Endothelial cell of umbilical vein (primary cell): ENCODE results near the gene KCNQ2. TPM values are rescaled to one million over a fixed set of nuclear protein-coding genes. Genes with fewer than 3 reads are reported as not detected.

Source experiments
- BruUV-seq: library from RNA; stranded (reverse); fragments of 400-500 nt; replicated peaks from 2 replicates; lab custom pipeline; 2021; lab: Mats Ljungman, UMichigan
- CTCF ChIA-PET: fragments of 300-600, 350-600 bp; sonication (Branson Sonifier 250); formaldehyde crosslinking; loops from one replicate; lab custom pipeline; 2021; ENCODE audit warnings: antibody characterized with exemption, inconsistent platforms; lab: Charles Lee
- POLR2A ChIA-PET: fragments of 300-600, 350-600 bp; sonication (Branson Sonifier 250); formaldehyde crosslinking; loops from one replicate; lab custom pipeline; 2021; ENCODE audit warnings: antibody characterized with exemption, inconsistent platforms; lab: Charles Lee
- DNase-seq: peaks from one replicate; pipeline ENCODE4 v3.0.0-alpha.2; 2011; ENCODE audit warnings: low read depth, low spot score
- FAIRE-seq: peaks from 2 replicates; lab custom pipeline; 2011; peaks lifted over from hg19 to GRCh38; lab: Jason Lieb, UNC
- H2AFZ ChIP-seq: 2 replicates; pipeline ENCODE4 v1.6.0; 2012; ENCODE audit warnings: low read depth, low read length, control low read depth, inconsistent platforms
- H3K27ac ChIP-seq: 2 replicates; pipeline ENCODE4 v1.5.1; 2011; ENCODE audit warnings: low read depth, mild to moderate bottlenecking, control low read depth, low read length, moderate library complexity; ENCODE audit not compliant: insufficient read depth
- H3K27me3 ChIP-seq, 2 experiments: 2 replicates each; pipeline versions ENCODE4 v1.6.0 to v1.6.1; 2011; ENCODE audit warnings: low read length in 2 of 2, mixed read lengths in 1 of 2; ENCODE audit not compliant: control insufficient read depth in 2 of 2, insufficient read depth in 2 of 2
- H3K36me3 ChIP-seq, 2 experiments: 2 replicates in 1 of 2; 3 replicates in 1 of 2; pipeline ENCODE4 v1.5.1; 2011; ENCODE audit warnings: low read length in 2 of 2, mild to moderate bottlenecking in 1 of 2, moderate library complexity in 1 of 2; ENCODE audit not compliant: control insufficient read depth in 2 of 2, insufficient read depth in 2 of 2; ENCODE audit errors: extremely low read depth in 1 of 2
- H3K4me1 ChIP-seq: 3 replicates; pipeline ENCODE4 v1.5.1; 2011; ENCODE audit warnings: mild to moderate bottlenecking, low read length; ENCODE audit not compliant: control insufficient read depth, insufficient read depth; ENCODE audit errors: extremely low read depth
- H3K4me2 ChIP-seq: 2 replicates; pipeline ENCODE4 v1.6.1; 2011; ENCODE audit warnings: low read length, control low read depth, mixed read lengths; ENCODE audit not compliant: insufficient read depth
- H3K4me3 ChIP-seq, 3 experiments: fragments of 200-600 bp in 1 of 3; sonication (generic), shearing (Covaris generic) in 1 of 3; replicated peaks in 1 of 3; 2 replicates each; pipeline ENCODE4 v1.5.1; 2011 to 2016; ENCODE audit warnings: control low read depth in 3 of 3, low read length in 3 of 3, mild to moderate bottlenecking in 2 of 3, inconsistent platforms in 1 of 3, low read depth in 1 of 3, moderate library complexity in 1 of 3; ENCODE audit not compliant: insufficient read depth in 1 of 3
- H3K79me2 ChIP-seq: 2 replicates; pipeline ENCODE4 v1.6.0; 2012; ENCODE audit warnings: low read length, inconsistent platforms; ENCODE audit not compliant: control insufficient read depth, insufficient read depth
- H3K9ac ChIP-seq: replicated peaks from 2 replicates; pipeline ENCODE3; 2011; ENCODE audit warnings: low read length, control low read depth; ENCODE audit not compliant: insufficient read depth; ENCODE audit errors: extremely low read depth
- H3K9me1 ChIP-seq: replicated peaks from 3 replicates; pipeline ENCODE4 v1.6.0; 2011; ENCODE audit warnings: mild to moderate bottlenecking, low read length; ENCODE audit not compliant: control insufficient read depth, insufficient read depth; ENCODE audit errors: extremely low read depth
- H3K9me3 ChIP-seq: replicated peaks from 2 replicates; pipeline ENCODE4 v1.5.1; 2012; ENCODE audit warnings: low read length, inconsistent platforms; ENCODE audit not compliant: control insufficient read depth, insufficient read depth
- H4K20me1 ChIP-seq: replicated peaks from 2 replicates; pipeline ENCODE3; 2011; ENCODE audit warnings: mild to moderate bottlenecking, low read length; ENCODE audit not compliant: control insufficient read depth, insufficient read depth; ENCODE audit errors: extremely low read depth
- EZH2 ChIP-seq: IDR thresholded peaks from 2 replicates; pipeline ENCODE4 v1.6.1; 2012; ENCODE audit warnings: borderline replicate concordance, low read depth, mild to moderate bottlenecking, moderate library complexity, low read length, inconsistent platforms; ENCODE audit not compliant: severe bottlenecking
- FOS ChIP-seq: IDR thresholded peaks from 2 replicates; pipeline ENCODE4 v1.6.1; 2011; ENCODE audit warnings: mild to moderate bottlenecking, low read length, moderate library complexity, borderline replicate concordance; ENCODE audit not compliant: insufficient read depth
- GATA2 ChIP-seq: IDR thresholded peaks from 2 replicates; pipeline ENCODE4 v1.7.0; 2011; ENCODE audit warnings: low read depth, mild to moderate bottlenecking, moderate library complexity, mixed read lengths, low read length; ENCODE audit not compliant: insufficient read length, insufficient read depth
- JUN ChIP-seq: IDR thresholded peaks from 2 replicates; pipeline ENCODE4 v1.6.1; 2011; ENCODE audit warnings: borderline replicate concordance, low read depth; ENCODE audit not compliant: insufficient read length, insufficient read depth
- MAX ChIP-seq: IDR thresholded peaks from 2 replicates; pipeline ENCODE4 v1.6.1; 2011; ENCODE audit not compliant: insufficient read depth, insufficient read length
- MYC ChIP-seq: IDR thresholded peaks from one replicate; pipeline ENCODE4 v1.6.1; 2011; ENCODE audit warnings: mild to moderate bottlenecking, low read depth, low read length
- POLR2A ChIP-seq: IDR thresholded peaks from 2 replicates; pipeline ENCODE4 v1.6.1; 2012; ENCODE audit warnings: low read depth, mild to moderate bottlenecking, control low read depth, low read length
- POLR2AphosphoS5 ChIP-seq: IDR thresholded peaks from 2 replicates; pipeline ENCODE4 v1.6.1; 2012; ENCODE audit warnings: low read depth, mild to moderate bottlenecking, control low read depth, low read length, moderate library complexity; ENCODE audit not compliant: insufficient read depth
- dilution Hi-C: fragments of 300-500 bp; cut with MboI; formaldehyde crosslinking; loops from one replicate; pipeline ENCODE4 v1.15.0; 2019; ENCODE audit warnings: low sequenced_read_pairs; ENCODE audit not compliant: extremely low pct_ligation_motif_present
- intact Hi-C: fragments of 100-400 bp; cut with micrococcal nuclease; formaldehyde crosslinking; loops from one replicate; pipeline ENCODE4 v1.10.0; 2022
- polyA plus RNA-seq, 4 experiments: library from polyadenylated mRNA; depleted of rRNA in 3 of 4; stranded (reverse) in 3 of 4; unstranded in 1 of 4; fragments of >200 nt; gene quantifications; 2 replicates each; pipeline versions ENCODE4 v1.2.1 to v1.2.3, GENCODE V29; 2011 to 2012; ENCODE audit warnings: missing spikeins in 1 of 4
- total RNA-seq: library from RNA; stranded (reverse); gene quantifications from 2 replicates; pipeline ENCODE4 v1.2.3, GENCODE V29; 2021
- TF ChIP-seq, protein P1 (sequence below), 2 donors: IDR thresholded peaks; 1 replicate in 1 of 2; 2 replicates in 1 of 2; pipeline ENCODE4 v1.5.1; 2011; ENCODE audit warnings: low read length in 2 of 2, mild to moderate bottlenecking in 2 of 2, moderate library complexity in 2 of 2, control low read depth in 1 of 2, inconsistent platforms in 1 of 2, low read depth in 1 of 2; ENCODE audit not compliant: insufficient read depth in 1 of 2; ENCODE audit errors: extremely low read depth in 1 of 2

KCNQ2 gene
- total and polyA plus RNA-seq, 2 donors (not counting 3 experiments of a cell fraction or from before 2014, with no cell fraction given), result not detected

DNA sequence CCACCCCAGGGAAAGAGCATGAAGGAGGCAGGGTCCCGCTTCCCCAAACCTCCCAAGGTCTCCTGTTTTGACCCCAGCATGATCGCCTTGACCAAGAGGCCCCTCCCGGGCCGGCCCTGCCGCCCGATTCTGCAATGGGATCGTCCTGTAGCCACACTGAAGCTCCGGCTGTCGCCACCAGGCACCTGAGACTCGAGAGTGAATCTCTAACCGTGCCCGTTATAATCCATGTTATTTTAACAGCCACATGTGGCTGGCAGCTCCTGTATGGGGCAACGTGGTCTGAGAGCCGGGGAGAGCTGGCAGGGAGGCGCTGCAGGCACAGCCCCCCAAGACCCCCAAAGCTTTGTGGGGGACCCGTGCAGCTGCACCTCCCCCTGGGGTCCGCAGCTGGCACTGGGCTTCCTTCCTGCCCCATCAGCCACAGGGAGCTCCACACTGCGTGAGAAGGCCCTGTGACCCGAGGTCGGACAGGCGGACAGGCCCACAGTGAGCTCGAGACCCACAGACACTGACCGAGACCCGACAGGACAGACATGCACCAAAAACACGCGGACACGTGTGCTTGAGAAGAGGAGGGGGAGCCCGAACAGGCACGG is 51.3 kb downstream of the KCNQ2 start:
- ChIA-PET CTCF (no interaction called here), POLR2A (no interaction called here)
- no peaks in the 10 kb centered on the region for H3K4me1 ChIP-seq
- H3K36me3 ChIP-seq, result no peaks in the 10 kb centered on the region
- H3K9me1 ChIP-seq, result no peaks in the 10 kb centered on the region
- H3K27me3 ChIP-seq, result no peaks in the 10 kb centered on the region
- intact Hi-C loops, result no loop called here
- no peak overlapping the region for H3K4me3 ChIP-seq
- H3K9ac ChIP-seq, result no peak overlapping the region
- no peak overlapping the region for H2AFZ ChIP-seq
- no peak for FAIRE-seq
- dilution Hi-C loops, result no loop called here
- no peaks in the 10 kb centered on the region for H3K79me2 ChIP-seq
- no peaks in the 10 kb centered on the region for H4K20me1 ChIP-seq
- no peak overlapping the region for H3K4me2 ChIP-seq
- H3K27ac ChIP-seq, result no peak overlapping the region
- no peaks in the 10 kb centered on the region for H3K9me3 ChIP-seq
- BruUV-seq, result no TSS peak
- no peak for DNase-seq
- no peak for TF ChIP-seq POLR2A
- TF ChIP-seq FOS, result no peak
- no peak for TF ChIP-seq MYC
- TF ChIP-seq POLR2AphosphoS5, result no peak
- TF ChIP-seq, protein P1, sequence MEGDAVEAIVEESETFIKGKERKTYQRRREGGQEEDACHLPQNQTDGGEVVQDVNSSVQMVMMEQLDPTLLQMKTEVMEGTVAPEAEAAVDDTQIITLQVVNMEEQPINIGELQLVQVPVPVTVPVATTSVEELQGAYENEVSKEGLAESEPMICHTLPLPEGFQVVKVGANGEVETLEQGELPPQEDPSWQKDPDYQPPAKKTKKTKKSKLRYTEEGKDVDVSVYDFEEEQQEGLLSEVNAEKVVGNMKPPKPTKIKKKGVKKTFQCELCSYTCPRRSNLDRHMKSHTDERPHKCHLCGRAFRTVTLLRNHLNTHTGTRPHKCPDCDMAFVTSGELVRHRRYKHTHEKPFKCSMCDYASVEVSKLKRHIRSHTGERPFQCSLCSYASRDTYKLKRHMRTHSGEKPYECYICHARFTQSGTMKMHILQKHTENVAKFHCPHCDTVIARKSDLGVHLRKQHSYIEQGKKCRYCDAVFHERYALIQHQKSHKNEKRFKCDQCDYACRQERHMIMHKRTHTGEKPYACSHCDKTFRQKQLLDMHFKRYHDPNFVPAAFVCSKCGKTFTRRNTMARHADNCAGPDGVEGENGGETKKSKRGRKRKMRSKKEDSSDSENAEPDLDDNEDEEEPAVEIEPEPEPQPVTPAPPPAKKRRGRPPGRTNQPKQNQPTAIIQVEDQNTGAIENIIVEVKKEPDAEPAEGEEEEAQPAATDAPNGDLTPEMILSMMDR (IDR thresholded peaks at IDR 0.05; ENCODE audit: extremely low read depth in 1 of 2, insufficient read depth in 1 of 2, low read depth in 1 of 2, low read length in 2 of 2), result no peak
- TF ChIP-seq GATA2, result no peak
- no peak for TF ChIP-seq EZH2
- no peak for TF ChIP-seq JUN
- TF ChIP-seq MAX, result no peak
